Lower leg skin (tissue), 3 donors: Measurements from ENCODE around the gene TTC21A.

Experiments
- POLR2A ChIP-seq, 2 donors: fragments of 450-650 bp; IDR thresholded peaks; one replicate each; pipeline ENCODE4 v1.6.1; 2016 to 2017; ENCODE audit warnings: antibody characterized with exemption in 2 of 2, mild to moderate bottlenecking in 1 of 2, moderate library complexity in 1 of 2
- TF ChIP-seq, protein P1 (sequence below), 3 donors: fragments of 450-650 bp; IDR thresholded peaks; one replicate each; pipeline ENCODE4 v1.5.1; 2016; ENCODE audit warnings: antibody characterized with exemption in 3 of 3, mild to moderate bottlenecking in 3 of 3, moderate library complexity in 2 of 3

DNA sequence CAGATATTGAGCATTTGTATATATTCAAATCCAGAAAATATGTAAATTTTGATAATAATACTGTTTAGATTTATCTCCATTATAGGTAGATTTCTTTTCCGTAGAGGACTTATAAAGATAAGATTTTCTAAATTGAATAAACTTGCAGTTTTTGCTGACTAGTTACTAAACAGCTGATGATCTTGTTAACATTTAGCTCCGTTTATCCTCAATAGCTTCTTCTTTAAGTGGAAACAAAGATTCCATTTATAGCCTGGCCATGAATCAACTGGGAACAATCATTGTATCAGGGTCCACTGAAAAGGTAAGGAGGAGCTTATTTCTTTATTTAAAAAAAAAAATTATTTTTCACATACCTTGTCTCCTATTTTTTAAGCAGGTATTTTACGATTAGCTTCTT lies 38.9 kb upstream of the TTC21A start:
- TF ChIP-seq, protein P1, sequence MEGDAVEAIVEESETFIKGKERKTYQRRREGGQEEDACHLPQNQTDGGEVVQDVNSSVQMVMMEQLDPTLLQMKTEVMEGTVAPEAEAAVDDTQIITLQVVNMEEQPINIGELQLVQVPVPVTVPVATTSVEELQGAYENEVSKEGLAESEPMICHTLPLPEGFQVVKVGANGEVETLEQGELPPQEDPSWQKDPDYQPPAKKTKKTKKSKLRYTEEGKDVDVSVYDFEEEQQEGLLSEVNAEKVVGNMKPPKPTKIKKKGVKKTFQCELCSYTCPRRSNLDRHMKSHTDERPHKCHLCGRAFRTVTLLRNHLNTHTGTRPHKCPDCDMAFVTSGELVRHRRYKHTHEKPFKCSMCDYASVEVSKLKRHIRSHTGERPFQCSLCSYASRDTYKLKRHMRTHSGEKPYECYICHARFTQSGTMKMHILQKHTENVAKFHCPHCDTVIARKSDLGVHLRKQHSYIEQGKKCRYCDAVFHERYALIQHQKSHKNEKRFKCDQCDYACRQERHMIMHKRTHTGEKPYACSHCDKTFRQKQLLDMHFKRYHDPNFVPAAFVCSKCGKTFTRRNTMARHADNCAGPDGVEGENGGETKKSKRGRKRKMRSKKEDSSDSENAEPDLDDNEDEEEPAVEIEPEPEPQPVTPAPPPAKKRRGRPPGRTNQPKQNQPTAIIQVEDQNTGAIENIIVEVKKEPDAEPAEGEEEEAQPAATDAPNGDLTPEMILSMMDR (IDR thresholded peaks at IDR 0.05), result no peak
- TF ChIP-seq POLR2A (IDR thresholded peaks at IDR 0.05), result no peak
